ENCODE results near the gene CA4.
"Not testable (repeated sequence)": the region's sequence is repeated elsewhere in the genome, so short reads cannot be mapped to it uniquely, and the experiment has no call there.

CA4 gene

GRCh38 chr17:60169921-60170817 lies 20.4 kb downstream of the CA4 start:
- Histone ChIP-seq H3K4me1 (ENCODE audit: control insufficient read depth in 1 of 2, insufficient read depth in 2 of 2, low read length in 2 of 2) (peaks cover 0 to 9% of the 10 kb centered on the region in 2 donors), H3K9me3 (ENCODE audit: control insufficient read depth in 1 of 2, low read length in 2 of 2) (no peaks in the 10 kb centered on the region), H3K27me3 (ENCODE audit: low read depth, low read length) (no peaks in the 10 kb centered on the region), H3K4me3 (ENCODE audit: low read depth in 1 of 2, low read length in 2 of 2) (no peak overlapping the region), H3K36me3 (ENCODE audit: control insufficient read depth in 1 of 2, insufficient read depth in 2 of 2, low read length in 2 of 2) (no peaks in the 10 kb centered on the region), H3K27ac (ENCODE audit: low read length) (peak overlapping the region; percentile 16)

- Histone ChIP-seq H3K27me3 (ENCODE audit: low read depth, low read length) (no peaks in the 10 kb centered on the region), H3K4me1 (ENCODE audit: control insufficient read depth in 1 of 2, insufficient read depth in 2 of 2, low read length in 2 of 2) (peaks cover 0 to 9% of the 10 kb centered on the region in 2 donors), H3K4me3 (ENCODE audit: low read depth in 1 of 2, low read length in 2 of 2) (no peak overlapping the region), H3K27ac (ENCODE audit: low read length) (no peak overlapping the region), H3K36me3 (ENCODE audit: control insufficient read depth in 1 of 2, insufficient read depth in 2 of 2, low read length in 2 of 2) (no peaks in the 10 kb centered on the region), H3K9me3 (ENCODE audit: control insufficient read depth in 1 of 2, low read length in 2 of 2) (no peaks in the 10 kb centered on the region)
Observed at GRCh38 chr17:60170835-60171752, 21.3 kb downstream of the CA4 start.

- Histone ChIP-seq H3K27me3 (ENCODE audit: low read depth, low read length) (no peaks in the 10 kb centered on the region), H3K27ac (ENCODE audit: low read length) (no peak overlapping the region), H3K4me1 (ENCODE audit: control insufficient read depth in 1 of 2, insufficient read depth in 2 of 2, low read length in 2 of 2) (peaks cover 0 to 9% of the 10 kb centered on the region in 2 donors), H3K4me3 (ENCODE audit: low read depth in 1 of 2, low read length in 2 of 2) (no peak overlapping the region), H3K9me3 (ENCODE audit: control insufficient read depth in 1 of 2, low read length in 2 of 2) (no peaks in the 10 kb centered on the region), H3K36me3 (ENCODE audit: control insufficient read depth in 1 of 2, insufficient read depth in 2 of 2, low read length in 2 of 2) (no peaks in the 10 kb centered on the region)
Observed at GRCh38 chr17:60171753-60172079, 21.9 kb downstream of the CA4 start.

- Histone ChIP-seq H3K9me3 (ENCODE audit: control insufficient read depth in 1 of 2, low read length in 2 of 2) (no peaks in the 10 kb centered on the region), H3K4me3 (ENCODE audit: low read depth in 1 of 2, low read length in 2 of 2) (no peak overlapping the region), H3K4me1 (ENCODE audit: control insufficient read depth in 1 of 2, insufficient read depth in 2 of 2, low read length in 2 of 2) (peaks cover 0 to 5% of the 10 kb centered on the region in 2 donors), H3K27ac (ENCODE audit: low read length) (no peak overlapping the region), H3K27me3 (ENCODE audit: low read depth, low read length) (no peaks in the 10 kb centered on the region), H3K36me3 (ENCODE audit: control insufficient read depth in 1 of 2, insufficient read depth in 2 of 2, low read length in 2 of 2) (peaks cover 0 to 4% of the 10 kb centered on the region in 2 donors)
Observed at GRCh38 chr17:60173304-60173819, 23.6 kb downstream of the CA4 start.

- Histone ChIP-seq H3K9me3 (ENCODE audit: control insufficient read depth in 1 of 2, low read length in 2 of 2) (no peaks in the 10 kb centered on the region), H3K36me3 (ENCODE audit: control insufficient read depth in 1 of 2, insufficient read depth in 2 of 2, low read length in 2 of 2) (peaks cover 0 to 8% of the 10 kb centered on the region in 2 donors), H3K4me3 (ENCODE audit: low read depth in 1 of 2, low read length in 2 of 2) (no peak overlapping the region), H3K27ac (ENCODE audit: low read length) (no peak overlapping the region), H3K4me1 (ENCODE audit: control insufficient read depth in 1 of 2, insufficient read depth in 2 of 2, low read length in 2 of 2) (peaks cover 0 to 5% of the 10 kb centered on the region in 2 donors), H3K27me3 (ENCODE audit: low read depth, low read length) (no peaks in the 10 kb centered on the region)
Observed at GRCh38 chr17:60174035-60174434, 24.3 kb downstream of the CA4 start.

- H3K9me3 ChIP-seq (ENCODE audit: control insufficient read depth in 1 of 2, low read length in 2 of 2); H3K27ac ChIP-seq (ENCODE audit: low read length); H3K4me1 ChIP-seq (ENCODE audit: control insufficient read depth in 1 of 2, insufficient read depth in 2 of 2, low read length in 2 of 2); H3K27me3 ChIP-seq (ENCODE audit: low read depth, low read length); H3K4me3 ChIP-seq (ENCODE audit: low read depth in 1 of 2, low read length in 2 of 2); H3K36me3 ChIP-seq (ENCODE audit: control insufficient read depth in 1 of 2, insufficient read depth in 2 of 2, low read length in 2 of 2): not testable (repeated sequence)
Observed at GRCh38 chr17:60174767-60175166, 25.0 kb downstream of the CA4 start.

GRCh38 chr17:60176763-60177162 lies 27.0 kb downstream of the CA4 start:
- not testable (repeated sequence) for H3K27ac ChIP-seq (ENCODE audit: low read length); H3K9me3 ChIP-seq (ENCODE audit: control insufficient read depth in 1 of 2, low read length in 2 of 2); H3K27me3 ChIP-seq (ENCODE audit: low read depth, low read length); H3K4me1 ChIP-seq (ENCODE audit: control insufficient read depth in 1 of 2, insufficient read depth in 2 of 2, low read length in 2 of 2); H3K4me3 ChIP-seq (ENCODE audit: low read depth in 1 of 2, low read length in 2 of 2)
- peaks cover 0 to 18% of the 10 kb centered on the region in 2 donors for H3K36me3 ChIP-seq (ENCODE audit: control insufficient read depth in 1 of 2, insufficient read depth in 2 of 2, low read length in 2 of 2)

- H3K4me1 ChIP-seq (ENCODE audit: control insufficient read depth in 1 of 2, insufficient read depth in 2 of 2, low read length in 2 of 2); H3K9me3 ChIP-seq (ENCODE audit: control insufficient read depth in 1 of 2, low read length in 2 of 2); H3K27ac ChIP-seq (ENCODE audit: low read length); H3K27me3 ChIP-seq (ENCODE audit: low read depth, low read length); H3K4me3 ChIP-seq (ENCODE audit: low read depth in 1 of 2, low read length in 2 of 2): not testable (repeated sequence)
- H3K36me3 ChIP-seq (ENCODE audit: control insufficient read depth in 1 of 2, insufficient read depth in 2 of 2, low read length in 2 of 2) = peaks cover 4 to 24% of the 10 kb centered on the region in 2 donors
Observed at GRCh38 chr17:60178180-60178579, 28.4 kb downstream of the CA4 start.

GRCh38 chr17:60180380-60180779 lies 30.6 kb downstream of the CA4 start:
- not testable (repeated sequence) for H3K4me1 ChIP-seq (ENCODE audit: control insufficient read depth in 1 of 2, insufficient read depth in 2 of 2, low read length in 2 of 2); H3K27me3 ChIP-seq (ENCODE audit: low read depth, low read length); H3K27ac ChIP-seq (ENCODE audit: low read length); H3K9me3 ChIP-seq (ENCODE audit: control insufficient read depth in 1 of 2, low read length in 2 of 2); H3K4me3 ChIP-seq (ENCODE audit: low read depth in 1 of 2, low read length in 2 of 2)
- peaks cover 4 to 32% of the 10 kb centered on the region in 2 donors for H3K36me3 ChIP-seq (ENCODE audit: control insufficient read depth in 1 of 2, insufficient read depth in 2 of 2, low read length in 2 of 2)

- not testable (repeated sequence) for H3K4me1 ChIP-seq (ENCODE audit: control insufficient read depth in 1 of 2, insufficient read depth in 2 of 2, low read length in 2 of 2); H3K27me3 ChIP-seq (ENCODE audit: low read depth, low read length); H3K4me3 ChIP-seq (ENCODE audit: low read depth in 1 of 2, low read length in 2 of 2); H3K27ac ChIP-seq (ENCODE audit: low read length); H3K9me3 ChIP-seq (ENCODE audit: control insufficient read depth in 1 of 2, low read length in 2 of 2)
- H3K36me3 ChIP-seq (ENCODE audit: control insufficient read depth in 1 of 2, insufficient read depth in 2 of 2, low read length in 2 of 2) = peaks cover 10 to 46% of the 10 kb centered on the region in 2 donors
Observed at GRCh38 chr17:60186372-60186771, 36.6 kb downstream of the CA4 start.
